ENCODE results near the gene CNOT6.

GRCh38 chr5:180613188-180613813, 119.1 kb downstream of the CNOT6 start:
- TF ChIP-seq CTCF (IDR thresholded peaks at IDR 0.05) (no peak), POLR2A (IDR thresholded peaks at IDR 0.05) (no peak), EP300 (IDR thresholded peaks at IDR 0.05) (no peak)

Data from suprapubic skin (tissue), 3 donors.